ENCODE data around the gene PARVA. TPM values are rescaled to one million over a fixed set of nuclear protein-coding genes. Genes with fewer than 3 reads are reported as not detected.

PARVA gene
- total and polyA plus RNA-seq, 2 of the 8 experiments (the other 6 are each of a cell fraction or from before 2014, with no cell fraction given): 3.1 to 13.5 TPM

DNA sequence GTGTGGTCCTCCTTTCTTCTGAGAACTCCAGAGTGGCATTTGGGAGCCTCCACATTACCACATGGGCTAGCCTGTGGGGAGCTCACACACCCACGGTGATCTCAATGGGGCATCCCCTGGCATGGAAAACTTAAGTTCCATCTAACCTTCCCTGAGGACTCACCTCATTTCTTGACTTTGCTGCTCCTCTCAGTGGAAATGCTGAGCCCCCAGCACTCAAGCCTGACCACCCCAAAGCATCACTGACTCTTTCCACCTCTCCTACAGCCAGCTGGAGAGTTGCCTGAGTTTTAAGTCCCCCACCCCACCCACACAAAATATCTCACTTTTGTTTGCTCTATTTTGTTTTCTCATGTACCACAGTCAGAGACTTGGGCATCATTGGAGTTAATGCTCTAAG lies 23.8 kb upstream of the PARVA start:
- no peak overlapping the region for H2BK120ac ChIP-seq (replicated peaks; ENCODE audit: low read depth, low read length)
- DNase-seq (ENCODE audit: low read depth in 1 of 2, low spot score in 2 of 2) (no peak), FAIRE-seq (no peak)
- H3K9ac ChIP-seq (replicated peaks in 1 of 4; ENCODE audit: extremely low read depth in 1 of 4, low read depth in 3 of 4, low read length in 3 of 4): no peak overlapping the region
- no peak overlapping the region for H2BK20ac ChIP-seq (ENCODE audit: low read length)
- H3K23ac ChIP-seq (ENCODE audit: insufficient read length): no peak overlapping the region
- H3K14ac ChIP-seq (ENCODE audit: insufficient read length): no peak overlapping the region
- H3K27ac ChIP-seq (ENCODE audit: low read depth, low read length): no peak overlapping the region
- TF ChIP-seq YY1 (IDR thresholded peaks at IDR 0.05; ENCODE audit: low read depth, low read length) (no peak), PHF8 (conservative IDR thresholded peaks at IDR 0.05; ENCODE audit: low read depth, low read length) (no peak), SAP30 (IDR thresholded peaks at IDR 0.05; ENCODE audit: insufficient read depth, insufficient replicate concordance, low read length) (no peak), NRF1 (IDR thresholded peaks at IDR 0.05; ENCODE audit: low read depth, low read length) (no peak), BACH1 (IDR thresholded peaks at IDR 0.05; ENCODE audit: low read length) (no peak), SIN3A (conservative IDR thresholded peaks at IDR 0.05 in 1 of 2, IDR thresholded peaks at IDR 0.05 in 1 of 2; ENCODE audit: low read depth in 1 of 2, low read length in 2 of 2) (no peak), NANOG (IDR thresholded peaks at IDR 0.05; ENCODE audit: insufficient read depth, low read depth, low read length, poor library complexity, severe bottlenecking) (no peak), KDM5A (IDR thresholded peaks at IDR 0.05; ENCODE audit: low read length) (no peak), SIRT6 (IDR thresholded peaks at IDR 0.05; ENCODE audit: low read length) (no peak), GTF2F1 (IDR thresholded peaks at IDR 0.05; ENCODE audit: borderline replicate concordance, low read depth, low read length) (no peak), BRCA1 (IDR thresholded peaks at IDR 0.05; ENCODE audit: low read depth, low read length) (no peak), POLR2A (IDR thresholded peaks at IDR 0.05; ENCODE audit: control extremely low read depth in 1 of 2, low read depth in 2 of 2, low read length in 2 of 2) (no peak), RFX5 (IDR thresholded peaks at IDR 0.05; ENCODE audit: borderline replicate concordance, low read depth, low read length) (no peak)
- no peak overlapping the region for H2BK15ac ChIP-seq (ENCODE audit: low read length)
- no peaks in the 10 kb centered on the region; a peak in 1 of 7 replicates for H3K4me1 ChIP-seq (replicated peaks in 1 of 4; ENCODE audit: control insufficient read depth in 3 of 4, insufficient read depth in 4 of 4, low read length in 3 of 4)
- no peaks in the 10 kb centered on the region for H3K23me2 ChIP-seq (ENCODE audit: low read depth, low read length)
- no peaks in the 10 kb centered on the region for H3K79me1 ChIP-seq (ENCODE audit: low read depth, low read length)
- H3K79me2 ChIP-seq (ENCODE audit: control insufficient read depth in 1 of 2, insufficient read depth in 2 of 2, low read length in 2 of 2): no peaks in the 10 kb centered on the region
- WGBS, 2 experiments (ENCODE audit: extremely low coverage in 1 of 2, insufficient coverage in 1 of 2, insufficient read length in 1 of 2, insufficient replicate concordance in 2 of 2, low coverage in 1 of 2, low lambda C conversion rate in 2 of 2, missing lambda C conversion rate in 1 of 2): 100% methylated on average over 1 of the region's 1 CpG; no CpG with 5 or more reads in 1 of the 2 experiments
- no peak overlapping the region for H2AFZ ChIP-seq (ENCODE audit: low read length)
- H3K4ac ChIP-seq (replicated peaks; ENCODE audit: insufficient read length, low read depth, low read length): no peak overlapping the region
- no peaks in the 10 kb centered on the region for H3K36me3 ChIP-seq (ENCODE audit: control insufficient read depth in 2 of 4, insufficient read depth in 4 of 4, low read length in 3 of 4)
- ChIA-PET CTCF (ENCODE audit: partially characterized antibody) (interaction anchor here (0.7 to 1.0 kb wide), 2 partner anchors 10 to 35 kb away, joined by 3 to 5 read pairs; no protein-coding TSS in a partner anchor), POLR2A (ENCODE audit: partially characterized antibody) (no interaction called here)
- no peak overlapping the region for H3K56ac ChIP-seq (replicated peaks; ENCODE audit: insufficient read length, low read depth, low read length)
- no peaks in the 10 kb centered on the region for H4K20me1 ChIP-seq (replicated peaks in 1 of 2; ENCODE audit: control insufficient read depth in 1 of 2, insufficient read depth in 2 of 2, low read length in 2 of 2)
- H3K9me3 ChIP-seq (ENCODE audit: insufficient read depth in 2 of 2, low read depth in 1 of 2, low read length in 1 of 2): no peaks in the 10 kb centered on the region
- H4K8ac ChIP-seq (ENCODE audit: extremely low read depth, insufficient read depth, low read length): no peak overlapping the region
- no peak overlapping the region for H2BK5ac ChIP-seq (ENCODE audit: low read depth, low read length)
- no peak overlapping the region for H4K91ac ChIP-seq (replicated peaks; ENCODE audit: insufficient read length, low read length)
- no peak overlapping the region for H3K18ac ChIP-seq (ENCODE audit: extremely low read depth, low read length)
- no peak overlapping the region for H4K5ac ChIP-seq (ENCODE audit: insufficient read length, low read depth, low read length)
- H3K4me2 ChIP-seq (ENCODE audit: insufficient read depth in 1 of 2, low read depth in 2 of 2, low read length in 2 of 2): no peak overlapping the region
- no peak overlapping the region for H2AK5ac ChIP-seq (ENCODE audit: low read depth, low read length)
- no peak overlapping the region for H3K4me3 ChIP-seq (ENCODE audit: extremely low read depth in 1 of 4, insufficient read depth in 2 of 4, low read depth in 3 of 4, low read length in 4 of 4)
- H2BK12ac ChIP-seq (ENCODE audit: low read depth, low read length): no peak overlapping the region
- H3K27me3 ChIP-seq (replicated peaks in 1 of 4; ENCODE audit: control insufficient read depth in 3 of 4, extremely low read depth in 1 of 4, insufficient read depth in 3 of 4, low read length in 3 of 4): no peaks in the 10 kb centered on the region

Measured in H1 (cell line).